Liver (tissue), 9 donors: Measurements from ENCODE around the gene DUSP3. TPM values are rescaled to one million over a fixed set of nuclear protein-coding genes. Genes with fewer than 3 reads are reported as not detected.

ENCODE experiments used
- DNase-seq: peaks from one replicate; pipeline ENCODE4 v3.0.0-alpha.2; 2017; ENCODE audit warnings: low spot score
- H3K27ac ChIP-seq, 2 donors: one replicate each; pipeline ENCODE4 v1.7.0; 2013; ENCODE audit warnings: inconsistent platforms in 2 of 2, low read length in 2 of 2, control low read depth in 1 of 2, low read depth in 1 of 2, mild to moderate bottlenecking in 1 of 2
- H3K27me3 ChIP-seq, 4 donors: one replicate each; pipeline versions ENCODE4 v1.6.1 to v1.7.0; 2013; ENCODE audit warnings: low read length in 3 of 4, inconsistent platforms in 1 of 4, mild to moderate bottlenecking in 1 of 4, moderate library complexity in 1 of 4; ENCODE audit not compliant: control insufficient read depth in 4 of 4, insufficient read depth in 4 of 4
- H3K36me3 ChIP-seq, 4 donors: one replicate each; pipeline versions ENCODE4 v1.6.1 to v1.7.0; 2013; ENCODE audit warnings: low read length in 3 of 4, mild to moderate bottlenecking in 3 of 4, low read depth in 1 of 4, moderate library complexity in 1 of 4; ENCODE audit not compliant: control insufficient read depth in 4 of 4, insufficient read depth in 3 of 4
- H3K4me1 ChIP-seq, 4 donors: one replicate each; pipeline versions ENCODE4 v1.6.1 to v1.7.0; 2013; ENCODE audit warnings: low read length in 3 of 4, mild to moderate bottlenecking in 3 of 4, moderate library complexity in 1 of 4; ENCODE audit not compliant: control insufficient read depth in 4 of 4, insufficient read depth in 4 of 4
- H3K4me3 ChIP-seq, 3 donors: one replicate each; pipeline versions ENCODE4 v1.6.1 to v1.7.0; 2013; ENCODE audit warnings: low read length in 3 of 3, control low read depth in 1 of 3, low read depth in 1 of 3, mild to moderate bottlenecking in 1 of 3
- H3K9ac ChIP-seq, 2 donors: one replicate each; pipeline ENCODE4 v1.7.0; 2013; ENCODE audit warnings: low read length in 2 of 2, mild to moderate bottlenecking in 2 of 2, moderate library complexity in 2 of 2, control low read depth in 1 of 2, low read depth in 1 of 2
- H3K9me3 ChIP-seq, 4 donors: one replicate each; pipeline versions ENCODE4 v1.6.1 to v1.7.0; 2013; ENCODE audit warnings: low read length in 3 of 4; ENCODE audit not compliant: control insufficient read depth in 4 of 4
- EGR1 ChIP-seq, 2 donors: IDR thresholded peaks; 2 replicates each; pipeline ENCODE4 v1.6.1; 2016 to 2018; ENCODE audit warnings: antibody characterized with exemption in 2 of 2, low read depth in 2 of 2
- FOXA1 ChIP-seq: IDR thresholded peaks from 2 replicates; pipeline ENCODE4 v1.6.1; 2016; ENCODE audit warnings: antibody characterized with exemption
- HNF4A ChIP-seq, 2 donors: conservative IDR thresholded peaks; 2 replicates each; pipeline ENCODE4 v1.6.1; 2016; ENCODE audit warnings: antibody characterized with exemption in 2 of 2, mild to moderate bottlenecking in 2 of 2
- HNF4G ChIP-seq: IDR thresholded peaks from 2 replicates; pipeline ENCODE4 v1.6.1; 2016; ENCODE audit warnings: antibody characterized with exemption
- JUND ChIP-seq, 2 donors: IDR thresholded peaks; 2 replicates each; pipeline ENCODE4 v1.6.1; 2016; ENCODE audit warnings: antibody characterized with exemption in 2 of 2
- NR2F2 ChIP-seq: IDR thresholded peaks from 2 replicates; pipeline ENCODE4 v1.6.1; 2016; ENCODE audit warnings: antibody characterized with exemption
- RAD21 ChIP-seq, 2 donors: IDR thresholded peaks; 2 replicates each; pipeline ENCODE4 v1.6.1; 2016; ENCODE audit warnings: antibody characterized with exemption in 2 of 2, mild to moderate bottlenecking in 2 of 2
- RXRA ChIP-seq, 2 donors: IDR thresholded peaks; 2 replicates each; pipeline ENCODE4 v1.6.1; 2017 to 2018; ENCODE audit warnings: antibody characterized with exemption in 2 of 2, mild to moderate bottlenecking in 1 of 2
- YY1 ChIP-seq: IDR thresholded peaks from 2 replicates; pipeline ENCODE4 v1.6.1; 2016; ENCODE audit warnings: antibody characterized with exemption, mild to moderate bottlenecking
- WGBS: extraction: QIAGEN DNeasy Blood & Tissue Kit; methylation state at CpG from one replicate; pipeline ENCODE4 v1.1.7; 2013; 5-methylcytosine and 5-hydroxymethylcytosine counted together
- polyA plus RNA-seq, 2 donors: library from polyadenylated mRNA; stranded (reverse) in 1 of 2; unstranded in 1 of 2; fragments of 200-250 nt in 1 of 2; fragments of >200 nt in 1 of 2; fragmentation: Nextera tagmentation in 1 of 2; extraction: Ambion mirVana in 1 of 2; gene quantifications; one replicate each; pipeline versions ENCODE4 v1.2.1 to v1.2.3, GENCODE V29; 2013 to 2015
- total RNA-seq, 2 donors: library from RNA; depleted of rRNA; stranded (reverse); fragments of >200 nt; gene quantifications; one replicate each; pipeline ENCODE4 v1.2.3, GENCODE V29; 2014
- TF ChIP-seq, protein P1 (sequence below): IDR thresholded peaks from 2 replicates; pipeline ENCODE4 v1.6.1; 2016; ENCODE audit warnings: antibody characterized with exemption
- TF ChIP-seq, protein P2 (sequence below): fragments of 150-350 bp; IDR thresholded peaks from 2 replicates; pipeline ENCODE4 v1.5.1; 2017; ENCODE audit warnings: improper control_type of control experiment, low read depth, low read length; ENCODE audit not compliant: missing input control
- TF ChIP-seq, protein P3 (sequence below): IDR thresholded peaks from 2 replicates; pipeline ENCODE4 v1.6.1; 2016; ENCODE audit warnings: antibody characterized with exemption
- TF ChIP-seq, protein P4 (sequence below): IDR thresholded peaks from 2 replicates; pipeline ENCODE4 v1.6.1; 2016; ENCODE audit warnings: antibody characterized with exemption, mild to moderate bottlenecking
- donor health status: healthy.
- donor health status: healthy.
- donor health status: healthy.
- donor health status: healthy.
- donor health status: healthy.

Gene DUSP3
- total and polyA plus RNA-seq, 4 donors = 30.4 to 104 (median 60.8) TPM

DNA sequence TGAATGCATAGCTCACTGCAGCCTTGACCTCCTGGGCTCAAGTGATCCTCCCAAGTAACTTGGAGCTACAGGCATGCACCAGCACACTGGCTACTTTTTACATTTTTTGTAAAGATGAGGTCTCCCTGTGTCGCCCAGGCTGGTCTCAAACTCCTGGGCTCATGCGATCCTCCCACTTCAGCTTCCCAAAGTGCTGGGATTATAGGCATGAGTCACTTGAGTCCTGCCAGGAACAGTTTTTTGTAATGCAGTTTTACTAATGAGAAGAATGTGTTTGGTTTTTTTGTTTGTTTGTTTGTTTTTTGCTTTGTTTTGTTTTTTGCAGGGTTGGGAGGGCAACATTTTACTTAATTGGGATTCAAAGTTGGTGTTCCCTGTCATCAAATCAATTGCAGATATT is 42.4 kb downstream of the DUSP3 start (continued):
- TF ChIP-seq, protein P1, sequence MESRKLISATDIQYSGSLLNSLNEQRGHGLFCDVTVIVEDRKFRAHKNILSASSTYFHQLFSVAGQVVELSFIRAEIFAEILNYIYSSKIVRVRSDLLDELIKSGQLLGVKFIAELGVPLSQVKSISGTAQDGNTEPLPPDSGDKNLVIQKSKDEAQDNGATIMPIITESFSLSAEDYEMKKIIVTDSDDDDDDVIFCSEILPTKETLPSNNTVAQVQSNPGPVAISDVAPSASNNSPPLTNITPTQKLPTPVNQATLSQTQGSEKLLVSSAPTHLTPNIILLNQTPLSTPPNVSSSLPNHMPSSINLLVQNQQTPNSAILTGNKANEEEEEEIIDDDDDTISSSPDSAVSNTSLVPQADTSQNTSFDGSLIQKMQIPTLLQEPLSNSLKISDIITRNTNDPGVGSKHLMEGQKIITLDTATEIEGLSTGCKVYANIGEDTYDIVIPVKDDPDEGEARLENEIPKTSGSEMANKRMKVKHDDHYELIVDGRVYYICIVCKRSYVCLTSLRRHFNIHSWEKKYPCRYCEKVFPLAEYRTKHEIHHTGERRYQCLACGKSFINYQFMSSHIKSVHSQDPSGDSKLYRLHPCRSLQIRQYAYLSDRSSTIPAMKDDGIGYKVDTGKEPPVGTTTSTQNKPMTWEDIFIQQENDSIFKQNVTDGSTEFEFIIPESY = no peak
- TF ChIP-seq RXRA (IDR thresholded peaks at IDR 0.05) = no peak

DNA sequence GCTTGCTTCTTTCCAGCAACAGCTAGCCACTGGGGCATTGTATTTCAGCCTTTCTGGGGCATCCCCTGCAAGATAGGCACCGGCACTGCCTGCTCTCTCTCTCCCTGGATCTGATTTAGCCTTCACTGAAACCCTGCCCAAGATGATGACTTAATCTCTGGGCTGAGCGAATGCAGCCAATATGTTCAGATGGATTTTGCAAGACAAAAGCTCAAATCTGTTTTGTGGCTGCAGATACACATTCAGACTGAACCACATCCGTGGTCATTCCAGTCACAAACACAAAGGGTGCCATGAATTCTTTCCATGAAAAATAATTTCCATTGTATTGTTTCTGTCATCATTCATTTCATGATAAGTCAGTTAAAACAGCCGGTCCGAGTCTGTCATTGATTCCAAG is 44.4 kb downstream of the DUSP3 start:
- H3K27ac ChIP-seq = no peak overlapping the region
- no peaks in the 10 kb centered on the region for H3K4me1 ChIP-seq
- no peak overlapping the region for H3K4me3 ChIP-seq
- H3K27me3 ChIP-seq = no peaks in the 10 kb centered on the region
- no peak for DNase-seq
- WGBS = 73% methylated on average over 5 of the region's 5 CpGs
- TF ChIP-seq, protein P2, sequence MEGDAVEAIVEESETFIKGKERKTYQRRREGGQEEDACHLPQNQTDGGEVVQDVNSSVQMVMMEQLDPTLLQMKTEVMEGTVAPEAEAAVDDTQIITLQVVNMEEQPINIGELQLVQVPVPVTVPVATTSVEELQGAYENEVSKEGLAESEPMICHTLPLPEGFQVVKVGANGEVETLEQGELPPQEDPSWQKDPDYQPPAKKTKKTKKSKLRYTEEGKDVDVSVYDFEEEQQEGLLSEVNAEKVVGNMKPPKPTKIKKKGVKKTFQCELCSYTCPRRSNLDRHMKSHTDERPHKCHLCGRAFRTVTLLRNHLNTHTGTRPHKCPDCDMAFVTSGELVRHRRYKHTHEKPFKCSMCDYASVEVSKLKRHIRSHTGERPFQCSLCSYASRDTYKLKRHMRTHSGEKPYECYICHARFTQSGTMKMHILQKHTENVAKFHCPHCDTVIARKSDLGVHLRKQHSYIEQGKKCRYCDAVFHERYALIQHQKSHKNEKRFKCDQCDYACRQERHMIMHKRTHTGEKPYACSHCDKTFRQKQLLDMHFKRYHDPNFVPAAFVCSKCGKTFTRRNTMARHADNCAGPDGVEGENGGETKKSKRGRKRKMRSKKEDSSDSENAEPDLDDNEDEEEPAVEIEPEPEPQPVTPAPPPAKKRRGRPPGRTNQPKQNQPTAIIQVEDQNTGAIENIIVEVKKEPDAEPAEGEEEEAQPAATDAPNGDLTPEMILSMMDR = no peak
- TF ChIP-seq, protein P3, sequence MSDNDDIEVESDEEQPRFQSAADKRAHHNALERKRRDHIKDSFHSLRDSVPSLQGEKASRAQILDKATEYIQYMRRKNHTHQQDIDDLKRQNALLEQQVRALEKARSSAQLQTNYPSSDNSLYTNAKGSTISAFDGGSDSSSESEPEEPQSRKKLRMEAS = no peak
- TF ChIP-seq, protein P1 = no peak
- TF ChIP-seq RAD21 (IDR thresholded peaks at IDR 0.05) (no peak), JUND (IDR thresholded peaks at IDR 0.05) (no peak), HNF4G (no peak), EGR1 (IDR thresholded peaks at IDR 0.05; ENCODE audit: low read depth in 2 of 2) (no peak), HNF4A (conservative IDR thresholded peaks at IDR 0.05) (no peak), FOXA1 (no peak), YY1 (no peak)
- no peaks in the 10 kb centered on the region for H3K36me3 ChIP-seq
- no peak overlapping the region for H3K9ac ChIP-seq
- H3K9me3 ChIP-seq = no peaks in the 10 kb centered on the region

DNA sequence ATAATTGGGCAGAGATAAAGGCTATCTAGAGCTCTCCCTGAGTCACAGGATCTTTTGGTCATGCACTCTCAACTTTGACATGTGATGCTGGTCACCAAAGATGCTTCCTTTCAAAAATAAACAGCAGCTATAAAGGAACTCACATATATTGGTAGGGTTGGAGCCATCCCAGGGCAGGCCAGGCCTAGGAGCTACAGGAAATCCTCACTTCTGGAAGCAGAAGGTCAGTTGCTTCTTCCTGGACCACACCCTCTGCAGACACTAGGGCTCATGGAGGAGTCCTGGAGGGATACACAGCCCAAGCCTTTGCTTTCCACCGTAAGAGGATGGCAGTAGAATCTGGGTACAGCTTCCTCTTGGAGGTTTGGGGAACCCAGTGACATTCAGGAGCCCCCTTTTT is 44.8 kb downstream of the DUSP3 start:
- TF ChIP-seq, protein P4, sequence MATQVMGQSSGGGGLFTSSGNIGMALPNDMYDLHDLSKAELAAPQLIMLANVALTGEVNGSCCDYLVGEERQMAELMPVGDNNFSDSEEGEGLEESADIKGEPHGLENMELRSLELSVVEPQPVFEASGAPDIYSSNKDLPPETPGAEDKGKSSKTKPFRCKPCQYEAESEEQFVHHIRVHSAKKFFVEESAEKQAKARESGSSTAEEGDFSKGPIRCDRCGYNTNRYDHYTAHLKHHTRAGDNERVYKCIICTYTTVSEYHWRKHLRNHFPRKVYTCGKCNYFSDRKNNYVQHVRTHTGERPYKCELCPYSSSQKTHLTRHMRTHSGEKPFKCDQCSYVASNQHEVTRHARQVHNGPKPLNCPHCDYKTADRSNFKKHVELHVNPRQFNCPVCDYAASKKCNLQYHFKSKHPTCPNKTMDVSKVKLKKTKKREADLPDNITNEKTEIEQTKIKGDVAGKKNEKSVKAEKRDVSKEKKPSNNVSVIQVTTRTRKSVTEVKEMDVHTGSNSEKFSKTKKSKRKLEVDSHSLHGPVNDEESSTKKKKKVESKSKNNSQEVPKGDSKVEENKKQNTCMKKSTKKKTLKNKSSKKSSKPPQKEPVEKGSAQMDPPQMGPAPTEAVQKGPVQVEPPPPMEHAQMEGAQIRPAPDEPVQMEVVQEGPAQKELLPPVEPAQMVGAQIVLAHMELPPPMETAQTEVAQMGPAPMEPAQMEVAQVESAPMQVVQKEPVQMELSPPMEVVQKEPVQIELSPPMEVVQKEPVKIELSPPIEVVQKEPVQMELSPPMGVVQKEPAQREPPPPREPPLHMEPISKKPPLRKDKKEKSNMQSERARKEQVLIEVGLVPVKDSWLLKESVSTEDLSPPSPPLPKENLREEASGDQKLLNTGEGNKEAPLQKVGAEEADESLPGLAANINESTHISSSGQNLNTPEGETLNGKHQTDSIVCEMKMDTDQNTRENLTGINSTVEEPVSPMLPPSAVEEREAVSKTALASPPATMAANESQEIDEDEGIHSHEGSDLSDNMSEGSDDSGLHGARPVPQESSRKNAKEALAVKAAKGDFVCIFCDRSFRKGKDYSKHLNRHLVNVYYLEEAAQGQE = no peak
- TF ChIP-seq NR2F2 = peak; percentile 49
- TF ChIP-seq FOXA1 = no peak
- no peak overlapping the region for H3K27ac ChIP-seq
- 78% methylated on average over 1 of the region's 1 CpG for WGBS

More for the DNA sequence above, 44.8 kb downstream of the DUSP3 start:
- DNase-seq = no peak
- Histone ChIP-seq H3K9me3 (no peaks in the 10 kb centered on the region), H3K4me3 (no peak overlapping the region), H3K4me1 (no peaks in the 10 kb centered on the region), H3K36me3 (no peaks in the 10 kb centered on the region), H3K9ac (no peak overlapping the region), H3K27me3 (no peaks in the 10 kb centered on the region)
